Omental fat pad (tissue), 4 donors: ENCODE measurements around the gene ARX. TPM values are rescaled to one million over a fixed set of nuclear protein-coding genes. Genes with fewer than 3 reads are reported as not detected.

Experiments
- ATAC-seq: fragments of 150-250 bp; one replicate; pipeline ENCODE4 v1.9.1; 2016; ENCODE audit warnings: mild to moderate bottlenecking, moderate library complexity; ENCODE audit not compliant: low FRiP score
- DNase-seq: peaks from one replicate; pipeline ENCODE4 v3.0.0-alpha.2; 2019; ENCODE audit warnings: low spot score
- total RNA-seq, 4 donors: library from RNA; depleted of rRNA; stranded (reverse); fragments of >200 nt; gene quantifications; one replicate each; pipeline ENCODE4 v1.1.0, GENCODE V29; 2016
- TF ChIP-seq, protein P1 (sequence below), 3 donors: fragments of 450-650 bp; IDR thresholded peaks; one replicate each; pipeline ENCODE4 v1.5.1; 2016 to 2017; ENCODE audit warnings: antibody characterized with exemption in 3 of 3, mild to moderate bottlenecking in 3 of 3, moderate library complexity in 2 of 3

The ARX gene
- total RNA-seq, 4 donors from 2014 or later = not detected

DNA sequence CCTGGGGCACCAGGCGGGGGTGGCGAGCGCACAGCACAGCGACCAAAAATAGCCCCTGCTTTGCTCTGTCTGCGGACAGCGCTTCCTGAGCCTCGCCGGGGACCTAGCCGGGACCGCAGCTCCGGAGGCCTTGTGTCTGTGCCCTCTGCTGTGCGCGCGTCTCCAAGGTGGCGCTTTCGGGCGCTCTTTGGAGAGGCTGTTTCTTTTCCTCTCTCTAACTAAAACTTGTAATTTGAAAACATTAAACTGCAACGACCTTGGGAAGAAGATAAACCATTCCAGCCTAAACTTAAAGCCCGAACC, 3.4 kb downstream of the ARX start:
- TF ChIP-seq, protein P1, sequence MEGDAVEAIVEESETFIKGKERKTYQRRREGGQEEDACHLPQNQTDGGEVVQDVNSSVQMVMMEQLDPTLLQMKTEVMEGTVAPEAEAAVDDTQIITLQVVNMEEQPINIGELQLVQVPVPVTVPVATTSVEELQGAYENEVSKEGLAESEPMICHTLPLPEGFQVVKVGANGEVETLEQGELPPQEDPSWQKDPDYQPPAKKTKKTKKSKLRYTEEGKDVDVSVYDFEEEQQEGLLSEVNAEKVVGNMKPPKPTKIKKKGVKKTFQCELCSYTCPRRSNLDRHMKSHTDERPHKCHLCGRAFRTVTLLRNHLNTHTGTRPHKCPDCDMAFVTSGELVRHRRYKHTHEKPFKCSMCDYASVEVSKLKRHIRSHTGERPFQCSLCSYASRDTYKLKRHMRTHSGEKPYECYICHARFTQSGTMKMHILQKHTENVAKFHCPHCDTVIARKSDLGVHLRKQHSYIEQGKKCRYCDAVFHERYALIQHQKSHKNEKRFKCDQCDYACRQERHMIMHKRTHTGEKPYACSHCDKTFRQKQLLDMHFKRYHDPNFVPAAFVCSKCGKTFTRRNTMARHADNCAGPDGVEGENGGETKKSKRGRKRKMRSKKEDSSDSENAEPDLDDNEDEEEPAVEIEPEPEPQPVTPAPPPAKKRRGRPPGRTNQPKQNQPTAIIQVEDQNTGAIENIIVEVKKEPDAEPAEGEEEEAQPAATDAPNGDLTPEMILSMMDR (IDR thresholded peaks at IDR 0.05) = no peak
- no peak for ATAC-seq
- DNase-seq = no peak

DNA sequence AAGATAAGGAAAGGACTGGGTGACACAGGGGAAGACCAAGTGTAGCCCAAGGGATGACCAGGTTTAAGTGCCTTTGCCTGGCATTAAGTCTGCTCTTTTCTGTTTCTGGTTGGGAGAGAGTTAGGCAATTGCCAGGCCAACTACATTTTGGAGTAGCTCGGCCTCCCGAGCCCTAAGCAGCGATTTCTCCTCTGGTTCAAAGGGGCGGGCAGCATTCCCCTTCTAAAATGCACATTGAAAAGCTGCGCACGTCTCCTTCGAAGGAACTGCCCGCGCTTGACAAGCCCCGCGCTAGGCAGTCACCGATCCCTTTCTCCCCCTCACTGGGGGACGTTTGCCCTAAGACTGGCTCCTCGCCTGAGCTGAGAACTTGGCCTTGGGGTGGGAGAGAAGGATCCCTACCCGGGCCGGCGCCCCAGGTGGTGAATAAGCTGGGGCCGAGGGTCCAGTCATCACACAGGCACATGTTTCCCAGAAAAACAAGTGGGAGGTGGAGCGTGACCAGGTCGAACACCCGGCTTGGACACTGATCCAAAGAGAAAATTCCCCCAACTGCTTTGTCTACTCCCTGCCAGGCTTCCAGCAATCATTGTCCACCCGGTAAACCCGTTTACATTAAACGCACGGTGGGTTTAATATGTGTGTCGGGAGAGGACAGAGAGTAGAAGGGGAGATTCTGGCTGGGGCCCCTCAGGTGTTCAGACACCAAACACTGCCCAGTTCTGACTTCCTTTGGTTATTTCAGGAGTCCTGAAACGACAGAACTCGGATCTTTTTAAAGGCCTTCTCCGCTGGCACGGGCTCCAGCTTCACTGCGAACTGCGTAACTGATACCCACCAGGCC, 4.0 kb downstream of the ARX start:
- no peak for ATAC-seq
- TF ChIP-seq, protein P1 (IDR thresholded peaks at IDR 0.05) = no peak
- DNase-seq = no peak

DNA sequence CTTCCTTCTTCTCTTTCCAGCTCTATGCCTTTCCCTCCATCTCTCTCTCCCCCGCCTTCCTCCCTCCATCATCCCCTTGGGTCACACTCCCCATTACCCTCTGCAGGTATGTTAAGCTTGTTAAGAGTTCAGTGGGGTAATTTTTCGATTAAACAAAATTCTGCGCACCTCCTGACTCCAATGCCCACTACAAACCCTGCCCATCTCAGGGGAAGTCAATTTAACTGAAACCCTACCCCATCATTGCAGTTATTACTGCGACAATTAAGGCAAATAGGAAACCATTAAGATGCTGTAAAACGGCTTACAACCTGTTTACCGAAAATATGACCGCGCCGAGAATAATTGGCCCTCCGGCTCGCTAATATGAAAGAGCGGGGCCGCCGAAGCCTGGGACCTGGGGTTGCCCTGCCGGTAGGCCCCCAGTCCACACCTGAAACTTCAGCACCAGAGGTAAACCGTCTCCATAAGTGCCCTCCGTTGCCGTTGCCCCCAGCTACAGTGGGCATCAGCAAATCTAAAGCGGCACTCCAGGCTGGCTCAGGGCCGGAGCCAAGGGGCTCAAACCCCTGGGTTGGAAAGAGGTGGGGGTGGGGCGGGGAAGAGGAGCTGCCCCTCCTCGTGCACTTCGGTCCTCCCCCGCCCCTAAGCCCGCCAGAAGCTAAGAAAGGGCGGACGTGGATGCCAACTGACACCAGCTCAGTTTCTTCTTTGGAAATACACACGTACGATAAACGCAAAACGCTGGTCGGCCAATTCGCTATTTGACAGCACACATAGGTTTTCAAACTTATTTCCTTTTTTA, 4.8 kb downstream of the ARX start:
- TF ChIP-seq, protein P1 (IDR thresholded peaks at IDR 0.05) = no peak
- no peak for DNase-seq

DNA sequence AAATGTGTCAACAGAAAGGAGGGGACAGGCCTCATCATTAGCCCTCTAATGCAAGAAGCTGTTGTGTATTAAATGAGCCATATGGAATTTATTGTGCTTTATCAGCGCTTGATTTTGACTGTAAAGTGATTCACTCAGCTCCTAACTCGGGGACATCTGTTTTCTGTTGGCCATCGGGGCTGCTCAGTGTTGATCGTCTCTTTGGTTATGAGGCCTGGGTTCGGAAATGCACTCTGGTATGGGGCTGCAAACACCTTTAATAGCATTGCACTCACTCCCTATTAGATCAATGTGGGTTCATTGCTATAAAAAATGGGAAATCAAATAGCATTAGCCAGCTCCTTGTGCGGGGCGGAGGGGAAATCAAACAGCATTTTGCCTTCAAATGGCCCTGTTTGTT, 6.4 kb downstream of the ARX start:
- no peak for ATAC-seq
- no peak for DNase-seq
- TF ChIP-seq, protein P1 (IDR thresholded peaks at IDR 0.05) = no peak

More for the DNA sequence above, 4.8 kb downstream of the ARX start:
- no peak for ATAC-seq

DNA sequence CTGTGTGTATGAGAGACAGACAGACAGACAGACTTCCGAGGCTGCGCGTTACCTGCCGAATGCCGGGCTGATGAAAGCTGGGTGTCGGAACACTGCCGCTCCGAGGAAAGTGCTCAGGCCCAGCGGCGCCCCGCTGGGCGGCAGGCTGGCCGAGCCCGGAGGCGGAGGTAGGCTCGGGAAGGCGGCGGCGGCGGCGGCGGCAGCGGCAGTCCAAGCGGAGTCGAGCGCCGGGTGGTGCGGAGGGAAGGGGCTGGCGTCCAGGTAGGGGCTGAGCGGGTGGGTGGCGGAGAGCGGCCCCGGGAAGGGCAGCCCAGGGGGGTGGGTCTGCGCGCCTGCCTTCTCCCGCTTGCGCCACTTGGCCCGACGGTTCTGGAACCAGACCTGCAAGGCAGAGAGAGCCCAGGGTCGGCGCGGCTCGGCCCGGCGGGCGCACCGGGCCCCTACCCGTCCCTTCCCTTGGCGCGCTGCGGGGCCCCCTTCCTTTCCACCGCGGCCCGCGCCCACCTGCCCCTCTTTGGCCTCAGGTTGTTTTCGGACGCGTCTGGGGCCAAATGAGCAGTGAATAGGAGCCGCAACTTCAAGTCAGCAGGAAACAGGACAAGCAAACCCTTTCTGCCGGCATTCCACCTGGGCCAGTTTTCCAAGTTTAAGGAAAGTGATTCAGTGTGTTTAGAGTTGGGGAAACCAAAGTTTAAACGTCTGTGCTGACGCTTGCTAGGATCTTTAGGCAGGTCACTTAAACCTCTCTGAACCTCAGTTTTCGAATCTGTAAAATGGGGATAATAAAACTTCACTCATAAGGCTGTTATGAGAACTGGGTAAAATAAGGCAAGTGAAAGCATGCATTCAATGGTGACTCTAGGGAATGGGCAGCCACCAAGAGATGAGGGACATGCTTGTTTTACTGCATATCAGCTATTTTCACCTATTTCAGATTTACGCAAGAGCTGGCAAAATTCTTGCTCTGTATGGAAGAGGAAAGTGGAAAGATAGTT, 8.4 kb downstream of the ARX start:
- TF ChIP-seq, protein P1 (IDR thresholded peaks at IDR 0.05) = no peak
- no peak for ATAC-seq

DNA sequence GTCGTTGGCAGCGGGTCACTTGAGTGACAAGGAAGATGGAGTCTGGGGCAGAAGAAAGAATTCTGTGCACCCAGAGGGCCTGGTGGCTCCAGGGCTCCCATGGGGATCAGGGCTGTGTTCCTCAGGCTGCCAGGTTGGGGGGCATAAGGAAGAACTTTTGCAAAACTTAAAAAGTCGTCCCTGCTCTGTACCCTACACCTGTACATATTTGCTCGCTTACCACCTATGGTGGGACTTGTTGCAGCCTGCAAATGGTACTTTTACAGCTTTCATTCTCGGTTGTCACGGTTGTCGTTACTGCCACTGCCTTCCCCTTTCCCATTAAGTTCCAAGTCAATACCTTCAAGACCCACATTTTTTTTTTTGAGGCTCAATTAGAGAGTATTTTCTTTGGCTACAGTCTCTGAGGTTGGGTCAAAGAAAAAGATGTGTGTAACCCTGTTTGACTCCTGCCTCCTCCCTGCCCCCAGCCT, 9.1 kb downstream of the ARX start:
- TF ChIP-seq, protein P1 (IDR thresholded peaks at IDR 0.05) = no peak
- ATAC-seq (no peak), DNase-seq (no peak)

More for the DNA sequence above, 8.4 kb downstream of the ARX start:
- no peak for DNase-seq
